HG03520 (cell line): ENCODE measurements around the gene PDLIM4.

ENCODE experiments used
- ATAC-seq: cut with Tn5 transposase; IDR thresholded peaks from one replicate; pipeline ENCODE4 v1.9.1; 2021; ENCODE audit warnings: mild to moderate bottlenecking, moderate library complexity; ENCODE audit not compliant: unreplicated experiment

Gene PDLIM4

GRCh38 chr5:132280371-132281240 is 23.1 kb downstream of the PDLIM4 start:
- ATAC-seq = no peak

GRCh38 chr5:132281856-132282614 is 24.5 kb downstream of the PDLIM4 start:
- ATAC-seq = no peak

GRCh38 chr5:132283423-132284043 is 26.0 kb downstream of the PDLIM4 start:
- ATAC-seq = no peak

GRCh38 chr5:132289097-132289496 is 31.6 kb downstream of the PDLIM4 start:
- no peak for ATAC-seq

DNA sequence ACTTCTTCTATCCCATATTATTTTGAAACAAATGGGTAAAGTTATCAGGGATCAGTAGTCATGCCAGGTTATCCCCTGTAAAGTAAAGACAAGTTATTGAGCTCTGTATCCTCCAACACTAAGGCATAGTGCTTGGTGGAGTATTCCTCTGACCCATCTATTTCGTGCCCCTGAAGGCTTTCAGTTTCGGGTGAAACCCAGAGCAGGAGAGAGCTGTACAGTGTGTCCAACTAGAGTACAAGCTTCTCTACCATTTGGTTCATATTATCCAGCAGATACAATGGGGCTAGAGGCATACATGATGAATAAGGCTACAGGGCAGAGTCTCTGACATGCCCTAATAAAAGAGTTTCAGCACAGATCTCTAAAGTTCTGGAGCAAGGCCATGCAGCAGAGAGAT is 33.5 kb downstream of the PDLIM4 start:
- no peak for ATAC-seq

- ATAC-seq = peak; percentile 36
Observed at GRCh38 chr5:132293066-132293991, 35.8 kb downstream of the PDLIM4 start.

- ATAC-seq = peak; percentile 54
Observed at GRCh38 chr5:132293992-132294727, 36.7 kb downstream of the PDLIM4 start, which contains the start of gene SLC22A4. Gene SLC22A4 (plus strand): TSS chr5:132294394. CDS start chr5:132294617, 223 bp downstream.

- peak; percentile 4 for ATAC-seq
Observed at GRCh38 chr5:132294728-132295504, 37.4 kb downstream of the PDLIM4 start.

DNA sequence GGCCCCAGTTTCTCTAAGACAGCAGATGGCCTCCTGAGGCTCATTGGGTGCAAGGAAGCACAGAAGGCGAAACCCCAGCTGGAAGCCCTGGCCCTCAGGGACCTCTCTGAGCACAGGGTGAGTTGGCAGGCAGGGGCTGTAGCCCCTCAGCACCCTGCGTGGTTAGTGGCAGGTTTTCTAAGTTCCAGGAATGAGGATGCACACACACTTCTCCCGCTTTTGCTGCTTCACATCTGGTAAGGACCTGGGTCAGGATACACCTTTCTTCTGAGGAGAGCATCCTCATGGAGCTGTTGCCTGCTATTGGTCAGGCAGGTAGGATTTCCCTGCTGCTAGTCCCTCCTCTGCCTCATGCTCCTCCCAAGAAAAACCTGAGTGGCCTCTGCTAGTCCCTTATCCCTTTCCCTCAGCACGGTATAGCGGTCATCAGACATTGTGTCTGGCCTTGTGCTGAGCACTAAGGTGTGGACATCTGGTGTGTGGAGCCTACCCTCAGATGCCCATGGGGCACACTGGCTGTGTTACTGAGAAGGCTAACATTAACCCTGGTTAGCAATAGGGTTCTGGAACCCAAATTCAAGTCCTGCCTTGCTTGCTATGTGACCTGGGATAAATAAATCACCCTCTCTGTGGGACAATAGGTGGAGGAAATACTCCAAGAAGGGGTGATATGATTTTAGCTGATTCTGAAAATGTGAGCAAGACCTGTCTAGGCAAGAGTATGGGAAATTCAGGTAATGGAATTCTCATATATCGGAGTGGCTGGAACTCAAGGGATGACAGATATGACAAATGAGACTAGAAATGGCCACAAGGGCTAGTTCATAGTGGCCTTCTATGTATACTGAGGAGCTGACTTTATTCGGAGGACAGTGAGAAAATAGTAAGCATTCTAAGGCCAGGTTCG is 38.3 kb downstream of the PDLIM4 start:
- no peak for ATAC-seq

DNA sequence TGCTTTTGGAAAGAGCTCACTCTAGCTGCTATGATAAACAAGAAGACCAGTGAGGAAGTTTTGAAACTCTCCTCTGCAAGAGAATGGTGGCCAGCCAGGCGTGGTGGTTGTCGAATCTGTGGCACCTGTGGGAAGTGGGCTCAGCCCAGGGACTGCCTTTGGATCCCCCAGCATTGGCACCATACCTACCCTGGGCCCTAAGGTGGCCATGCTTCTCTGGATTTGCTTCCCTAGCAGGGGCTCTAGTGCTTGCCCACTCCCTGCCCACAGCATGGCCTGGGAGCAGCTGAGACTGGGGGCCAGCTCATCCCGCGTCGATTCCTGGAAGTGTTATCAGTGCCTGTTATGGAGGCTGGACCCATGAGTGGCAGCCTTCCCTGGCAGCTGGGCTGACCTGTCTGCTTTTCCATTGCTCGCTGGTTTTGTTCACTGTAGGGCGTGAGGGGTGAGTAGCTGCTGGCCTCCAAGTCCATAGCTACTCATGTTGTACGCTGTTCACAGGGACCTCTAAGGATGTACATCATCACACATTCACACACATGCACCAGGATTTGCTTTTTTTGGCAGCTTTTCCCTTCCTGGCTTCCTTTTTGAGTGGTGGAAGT is 39.0 kb downstream of the PDLIM4 start:
- ATAC-seq = no peak

GRCh38 chr5:132297211-132297940 is 39.9 kb downstream of the PDLIM4 start:
- no peak for ATAC-seq

- ATAC-seq = no peak
Observed at GRCh38 chr5:132298298-132299212, 41.1 kb downstream of the PDLIM4 start.

GRCh38 chr5:132299917-132300316 is 42.4 kb downstream of the PDLIM4 start:
- no peak for ATAC-seq

- no peak for ATAC-seq
Observed at GRCh38 chr5:132300577-132301343, 43.3 kb downstream of the PDLIM4 start.
